PC-3 (cell line): ENCODE measurements around the gene FAM107B. TPM values are rescaled to one million over a fixed set of nuclear protein-coding genes. Genes with fewer than 3 reads are reported as not detected.

Source experiments
- ATAC-seq: fragments of 200-7000 bp; cut with Tn5 transposase; 2 replicates; pipeline ENCODE4 v1.9.1; 2020; ENCODE audit warnings: mild to moderate bottlenecking, moderate library complexity
- BruUV-seq: library from RNA; stranded (reverse); fragments of 400-500 nt; replicated peaks from 2 replicates; lab custom pipeline; 2021; lab: Mats Ljungman, UMichigan
- CTCF ChIA-PET: fragments of 300-600 bp; sonication (Branson Sonifier 250); formaldehyde crosslinking; loops from one replicate; lab custom pipeline; 2022; ENCODE audit warnings: antibody characterized with exemption; lab: Charles Lee
- POLR2A ChIA-PET: fragments of 300-600 bp; sonication (Branson Sonifier 250); formaldehyde crosslinking; loops from one replicate; lab custom pipeline; 2022; ENCODE audit warnings: antibody characterized with exemption; ENCODE audit not compliant: unreplicated experiment; lab: Charles Lee
- DNase-seq: peaks from one replicate; pipeline ENCODE4 v3.0.0-alpha.2; 2015
- H2AFZ ChIP-seq: fragments of 300-600 bp; sonication (generic); 2 replicates; pipeline ENCODE4 v1.6.0; 2016; ENCODE audit warnings: antibody characterized with exemption, low read length
- H3F3A ChIP-seq: fragments of 300-600 bp; sonication (generic); one replicate; pipeline ENCODE4 v1.6.0; 2017; ENCODE audit warnings: antibody characterized with exemption, low read length, control low read depth, mild to moderate bottlenecking; ENCODE audit not compliant: unreplicated experiment
- H3K27ac ChIP-seq: fragments of 300-600 bp; sonication (generic); 2 replicates; pipeline ENCODE4 v1.5.1; 2016; ENCODE audit warnings: mild to moderate bottlenecking, low read length
- H3K27me3 ChIP-seq: fragments of 300-600 bp; sonication (generic); 2 replicates; pipeline ENCODE4 v1.6.1; 2016; ENCODE audit warnings: low read length, mixed read lengths
- H3K36me3 ChIP-seq: fragments of 300-600 bp; sonication (generic); 2 replicates; pipeline ENCODE4 v1.6.1; 2016; ENCODE audit warnings: low read depth, mixed run types, low read length, mixed read lengths
- H3K4me1 ChIP-seq: fragments of 300-600 bp; sonication (generic); 2 replicates; pipeline ENCODE4 v1.5.1; 2016; ENCODE audit warnings: low read length; ENCODE audit not compliant: insufficient read depth
- H3K4me2 ChIP-seq: fragments of 300-600 bp; sonication (generic); 2 replicates; pipeline ENCODE4 v1.6.0; 2016; ENCODE audit warnings: low read length
- H3K4me3 ChIP-seq: fragments of 300-600 bp; sonication (generic); 2 replicates; pipeline ENCODE4 v1.5.1; 2016; ENCODE audit warnings: mild to moderate bottlenecking, low read length, mixed read lengths
- H3K79me2 ChIP-seq: fragments of 300-600 bp; sonication (generic); 2 replicates; pipeline ENCODE4 v1.6.1; 2017; ENCODE audit warnings: low read length, mixed read lengths
- H3K9ac ChIP-seq: fragments of 300-600 bp; sonication (generic); 2 replicates; pipeline ENCODE4 v1.6.0; 2016; ENCODE audit warnings: mild to moderate bottlenecking, low read length
- H3K9me2 ChIP-seq: fragments of 300-600 bp; sonication (generic); replicated peaks from 2 replicates; pipeline ENCODE4 v1.6.1; 2016; ENCODE audit warnings: mixed run types, low read length, mixed read lengths
- H3K9me3 ChIP-seq: fragments of 300-600 bp; sonication (generic); 2 replicates; pipeline ENCODE4 v1.6.1; 2016; ENCODE audit warnings: low read length, mixed read lengths
- H4K20me1 ChIP-seq: fragments of 300-600 bp; sonication (generic); 2 replicates; pipeline ENCODE4 v1.6.1; 2016; ENCODE audit warnings: low read length, mixed read lengths
- EZH2 ChIP-seq: fragments of 300-600 bp; sonication (generic); IDR thresholded peaks from one replicate; pipeline ENCODE4 v1.6.1; 2017; ENCODE audit warnings: antibody characterized with exemption, mild to moderate bottlenecking, low read length; ENCODE audit not compliant: unreplicated experiment
- EZH2phosphoT487 ChIP-seq: fragments of 300-600 bp; sonication (generic); IDR thresholded peaks from 2 replicates; pipeline ENCODE4 v1.6.1; 2018; ENCODE audit warnings: mild to moderate bottlenecking, antibody characterized with exemption, low read length, borderline replicate concordance
- intact Hi-C: fragments of 100-400 bp; cut with micrococcal nuclease; formaldehyde crosslinking; loops from 2 replicates; pipeline ENCODE4 v1.9.0; 2023
- total RNA-seq: library from RNA; depleted of rRNA; stranded (reverse); fragments of >200 nt; gene quantifications from 2 replicates; pipeline ENCODE4 v1.2.3, GENCODE V29; 2014
- TF ChIP-seq, protein P1 (sequence below): fragments of 300-600 bp; sonication (generic); conservative IDR thresholded peaks from 2 replicates; pipeline ENCODE4 v1.5.1; 2017; ENCODE audit warnings: antibody characterized with exemption, low read depth, mild to moderate bottlenecking, low read length

Gene FAM107B
- total RNA-seq, 1 experiment from 2014 or later: 36.6 TPM

DNA sequence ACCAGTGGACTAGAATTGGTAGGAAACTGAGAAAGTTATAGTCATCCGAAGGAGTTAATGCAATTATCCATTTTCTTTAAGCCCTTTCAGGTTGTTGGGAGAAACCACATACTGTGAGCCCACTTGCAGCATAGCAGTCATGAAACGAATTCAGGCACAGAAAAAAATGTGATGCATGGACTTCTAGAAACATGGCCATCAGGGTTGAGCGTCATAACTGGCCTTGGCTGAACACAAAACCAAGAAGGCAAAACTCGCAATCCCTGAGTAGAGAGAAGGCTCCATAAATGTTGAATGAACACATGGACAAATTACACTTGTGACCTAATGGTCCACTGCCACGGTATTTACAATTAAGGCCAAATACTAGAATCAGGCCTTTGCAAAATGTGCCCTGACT is 121.9 kb downstream of the FAM107B start:
- Histone ChIP-seq H3K4me1 (peaks cover 31% of the 10 kb centered on the region), H3K9ac (peak overlapping the region; percentile 53; the same call in 1 of the 2 replicates), H3F3A (no peaks in the 10 kb centered on the region), H3K27ac (peak overlapping the region; percentile 90), H3K36me3 (no peaks in the 10 kb centered on the region), H3K4me3 (no peak overlapping the region), H3K4me2 (peak overlapping the region; percentile 68), H3K79me2 (no peaks in the 10 kb centered on the region), H2AFZ (no peak overlapping the region), H3K9me3 (no peaks in the 10 kb centered on the region), H4K20me1 (no peaks in the 10 kb centered on the region), H3K9me2 (no peaks in the 10 kb centered on the region), H3K27me3 (no peaks in the 10 kb centered on the region)
- DNase-seq: no peak
- ChIA-PET POLR2A (no interaction called here), CTCF (no interaction called here)
- no peak for ATAC-seq
- intact Hi-C loops: no loop called here
- BruUV-seq: no TSS peak
- TF ChIP-seq EZH2phosphoT487: no peak
- TF ChIP-seq, protein P1, sequence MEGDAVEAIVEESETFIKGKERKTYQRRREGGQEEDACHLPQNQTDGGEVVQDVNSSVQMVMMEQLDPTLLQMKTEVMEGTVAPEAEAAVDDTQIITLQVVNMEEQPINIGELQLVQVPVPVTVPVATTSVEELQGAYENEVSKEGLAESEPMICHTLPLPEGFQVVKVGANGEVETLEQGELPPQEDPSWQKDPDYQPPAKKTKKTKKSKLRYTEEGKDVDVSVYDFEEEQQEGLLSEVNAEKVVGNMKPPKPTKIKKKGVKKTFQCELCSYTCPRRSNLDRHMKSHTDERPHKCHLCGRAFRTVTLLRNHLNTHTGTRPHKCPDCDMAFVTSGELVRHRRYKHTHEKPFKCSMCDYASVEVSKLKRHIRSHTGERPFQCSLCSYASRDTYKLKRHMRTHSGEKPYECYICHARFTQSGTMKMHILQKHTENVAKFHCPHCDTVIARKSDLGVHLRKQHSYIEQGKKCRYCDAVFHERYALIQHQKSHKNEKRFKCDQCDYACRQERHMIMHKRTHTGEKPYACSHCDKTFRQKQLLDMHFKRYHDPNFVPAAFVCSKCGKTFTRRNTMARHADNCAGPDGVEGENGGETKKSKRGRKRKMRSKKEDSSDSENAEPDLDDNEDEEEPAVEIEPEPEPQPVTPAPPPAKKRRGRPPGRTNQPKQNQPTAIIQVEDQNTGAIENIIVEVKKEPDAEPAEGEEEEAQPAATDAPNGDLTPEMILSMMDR: no peak
- TF ChIP-seq EZH2: no peak

DNA sequence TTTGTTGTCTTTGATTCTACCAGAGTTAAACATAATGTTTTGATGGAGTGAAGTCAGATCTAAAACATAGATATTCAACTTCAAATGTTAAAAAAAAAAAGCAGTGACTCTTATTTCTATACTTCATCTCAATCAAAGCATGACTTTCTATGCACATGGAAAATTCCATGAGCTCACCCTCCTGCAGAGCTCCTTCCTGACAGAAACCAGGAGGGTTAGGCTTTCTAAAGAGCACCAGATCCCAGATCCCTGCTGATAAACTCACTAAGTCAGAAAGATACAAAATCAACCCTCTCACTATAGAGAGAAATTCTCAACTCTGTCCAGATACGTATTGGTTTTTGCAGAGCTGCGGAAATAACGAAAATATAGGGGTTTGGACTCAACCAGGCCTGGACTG is 122.6 kb downstream of the FAM107B start:
- Histone ChIP-seq H3K9ac (no peak overlapping the region), H3K9me3 (no peaks in the 10 kb centered on the region), H3K36me3 (no peaks in the 10 kb centered on the region), H3K27ac (no peak overlapping the region), H3F3A (no peaks in the 10 kb centered on the region), H3K79me2 (no peaks in the 10 kb centered on the region), H4K20me1 (no peaks in the 10 kb centered on the region), H3K4me3 (no peak overlapping the region), H3K4me2 (no peak overlapping the region), H3K4me1 (peaks cover 24% of the 10 kb centered on the region), H3K27me3 (no peaks in the 10 kb centered on the region), H3K9me2 (no peaks in the 10 kb centered on the region), H2AFZ (no peak overlapping the region)
- POLR2A ChIA-PET: no interaction called here
- no peak for ATAC-seq
- BruUV-seq: no TSS peak
- DNase-seq: no peak
- TF ChIP-seq EZH2phosphoT487 (no peak), EZH2 (no peak)
- TF ChIP-seq, protein P1: no peak
- intact Hi-C loops: no loop called here
- CTCF ChIA-PET: no interaction called here

DNA sequence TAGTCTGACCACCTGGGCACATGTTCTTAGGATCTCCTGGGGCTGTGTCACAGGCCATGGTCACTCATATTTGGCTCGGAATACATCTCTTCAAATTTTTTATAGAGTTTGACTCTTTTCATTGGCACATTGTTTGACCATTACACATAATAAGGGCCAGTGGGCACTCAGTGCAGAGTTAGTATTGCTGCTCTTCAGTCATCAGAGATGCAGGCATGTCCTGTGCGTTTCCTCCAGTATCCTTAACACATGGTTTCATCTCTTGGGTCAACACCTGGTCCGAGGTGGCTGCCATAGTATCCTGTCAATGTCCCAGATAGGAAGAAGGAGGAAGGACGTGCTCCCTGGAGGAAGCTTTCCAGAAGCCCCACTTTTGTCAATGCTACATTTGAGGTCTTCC is 125.0 kb downstream of the FAM107B start:
- Histone ChIP-seq H3K27me3 (no peaks in the 10 kb centered on the region), H3K27ac (no peak overlapping the region), H4K20me1 (no peaks in the 10 kb centered on the region), H3K9ac (no peak overlapping the region), H3K36me3 (no peaks in the 10 kb centered on the region), H3K9me2 (no peaks in the 10 kb centered on the region), H3K4me3 (no peak overlapping the region), H3K4me2 (no peak overlapping the region), H3K79me2 (no peaks in the 10 kb centered on the region), H2AFZ (no peak overlapping the region), H3F3A (no peaks in the 10 kb centered on the region), H3K4me1 (peaks cover 21% of the 10 kb centered on the region), H3K9me3 (no peaks in the 10 kb centered on the region)
- no peak for ATAC-seq
- intact Hi-C loops: no loop called here
- BruUV-seq: no TSS peak
- DNase-seq: no peak
- TF ChIP-seq, protein P1: no peak
- TF ChIP-seq EZH2: no peak
- no peak for TF ChIP-seq EZH2phosphoT487
- ChIA-PET POLR2A (interaction anchor here (0.6 kb wide), 1 partner anchor 312 kb away, joined by 5 read pairs; no protein-coding TSS in a partner anchor), CTCF (no interaction called here)
